Body of pancreas (tissue), 4 donors: ENCODE results near the gene HNRNPLL. TPM values are rescaled to one million over a fixed set of nuclear protein-coding genes. Genes with fewer than 3 reads are reported as not detected.
"Not testable (repeated sequence)": the region's sequence is repeated elsewhere in the genome, so short reads cannot be mapped to it uniquely, and the experiment has no call there.

Experiments
- ATAC-seq: fragments of 150-250 bp; one replicate; pipeline ENCODE4 v1.9.1; 2016
- DNase-seq, 4 donors: peaks; one replicate each; pipeline ENCODE4 v3.0.0-alpha.2; 2019
- H3K27ac ChIP-seq, 4 donors: fragments of 200-600 bp; sonication (generic); 1 replicate in 3 of 4; 2 replicates in 1 of 4; pipeline versions ENCODE4 v1.5.1 to v1.6.1; 2016 to 2019; ENCODE audit warnings: mild to moderate bottlenecking in 1 of 4, mixed read lengths in 1 of 4, moderate library complexity in 1 of 4
- H3K27me3 ChIP-seq, 2 donors: fragments of 200-600 bp; sonication (generic); one replicate each; pipeline ENCODE4 v1.6.0; 2016; ENCODE audit warnings: mild to moderate bottlenecking in 1 of 2
- H3K36me3 ChIP-seq, 2 donors: fragments of 200-600 bp; sonication (generic); replicated peaks in 1 of 2; 2 replicates each; pipeline ENCODE4 v1.5.1; 2016; ENCODE audit warnings: low read depth in 2 of 2; ENCODE audit not compliant: insufficient read depth in 1 of 2
- H3K4me1 ChIP-seq: fragments of 200-600 bp; sonication (generic); one replicate; pipeline ENCODE4 v1.6.0; 2016
- H3K4me3 ChIP-seq, 2 donors: fragments of 200-600 bp; sonication (generic); 1 replicate in 1 of 2; 2 replicates in 1 of 2; pipeline ENCODE4 v1.5.1; 2016 to 2019
- H3K9me3 ChIP-seq, 3 donors: fragments of 200-600 bp; sonication (generic); 1 replicate in 2 of 3; 2 replicates in 1 of 3; pipeline ENCODE4 v1.5.1; 2016
- POLR2A ChIP-seq, 3 donors: fragments of 450-650 bp; IDR thresholded peaks; one replicate each; pipeline ENCODE4 v1.6.1; 2016; ENCODE audit warnings: antibody characterized with exemption in 3 of 3, mild to moderate bottlenecking in 2 of 3
- WGBS, 2 donors: methylation state at CpG; one replicate each; pipeline ENCODE4 v1.1.5; 2017; 5-methylcytosine and 5-hydroxymethylcytosine counted together
- intact Hi-C: fragments of 100-400 bp; cut with DNase I; formaldehyde crosslinking; loops from one replicate; pipeline ENCODE4 v1.15.1; 2023
- total RNA-seq, 2 donors: library from RNA; depleted of rRNA; stranded (reverse); fragments of >200 nt; gene quantifications; one replicate each; pipeline ENCODE4 v1.1.0, GENCODE V29; 2016
- TF ChIP-seq, protein P1 (sequence below), 7 experiments: fragments of 450-650 bp in 4 of 7; fragments of 200-600 bp in 3 of 7; sonication (generic) in 3 of 7; IDR thresholded peaks; one replicate each; pipeline ENCODE4 v1.5.1; 2016 to 2019; ENCODE audit warnings: antibody characterized with exemption in 7 of 7

Gene HNRNPLL
- total RNA-seq, 2 donors from 2014 or later, result 21.8 to 22.4 TPM

DNA sequence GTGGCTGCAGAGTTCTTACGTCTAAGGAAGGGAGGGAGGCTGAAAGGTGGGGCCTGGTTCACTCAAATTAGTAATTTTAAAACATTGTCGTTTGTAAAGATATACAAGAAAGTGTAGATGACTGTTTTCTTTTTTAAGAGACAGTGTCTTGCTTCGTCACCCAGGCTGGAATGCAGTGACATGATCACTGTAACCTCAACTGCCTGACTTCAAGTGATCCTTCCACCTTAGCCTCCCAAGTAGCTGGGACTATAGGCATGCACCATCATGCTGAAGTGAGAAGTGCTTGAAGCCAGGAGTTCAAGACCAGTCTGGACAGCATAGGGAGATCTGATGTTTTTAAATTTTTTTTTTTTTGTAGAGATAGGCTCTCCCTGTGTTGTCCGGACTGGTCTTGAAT, 52.9 kb downstream of the HNRNPLL start:
- Histone ChIP-seq H3K27ac (no peak overlapping the region), H3K9me3 (no peaks in the 10 kb centered on the region), H3K27me3 (no peaks in the 10 kb centered on the region), H3K4me3 (no peak overlapping the region), H3K36me3 (no peaks in the 10 kb centered on the region), H3K4me1 (no peaks in the 10 kb centered on the region)
- DNase-seq, result no peak
- TF ChIP-seq, protein P1, sequence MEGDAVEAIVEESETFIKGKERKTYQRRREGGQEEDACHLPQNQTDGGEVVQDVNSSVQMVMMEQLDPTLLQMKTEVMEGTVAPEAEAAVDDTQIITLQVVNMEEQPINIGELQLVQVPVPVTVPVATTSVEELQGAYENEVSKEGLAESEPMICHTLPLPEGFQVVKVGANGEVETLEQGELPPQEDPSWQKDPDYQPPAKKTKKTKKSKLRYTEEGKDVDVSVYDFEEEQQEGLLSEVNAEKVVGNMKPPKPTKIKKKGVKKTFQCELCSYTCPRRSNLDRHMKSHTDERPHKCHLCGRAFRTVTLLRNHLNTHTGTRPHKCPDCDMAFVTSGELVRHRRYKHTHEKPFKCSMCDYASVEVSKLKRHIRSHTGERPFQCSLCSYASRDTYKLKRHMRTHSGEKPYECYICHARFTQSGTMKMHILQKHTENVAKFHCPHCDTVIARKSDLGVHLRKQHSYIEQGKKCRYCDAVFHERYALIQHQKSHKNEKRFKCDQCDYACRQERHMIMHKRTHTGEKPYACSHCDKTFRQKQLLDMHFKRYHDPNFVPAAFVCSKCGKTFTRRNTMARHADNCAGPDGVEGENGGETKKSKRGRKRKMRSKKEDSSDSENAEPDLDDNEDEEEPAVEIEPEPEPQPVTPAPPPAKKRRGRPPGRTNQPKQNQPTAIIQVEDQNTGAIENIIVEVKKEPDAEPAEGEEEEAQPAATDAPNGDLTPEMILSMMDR (IDR thresholded peaks at IDR 0.05), result no peak
- no peak for ATAC-seq
- intact Hi-C loops, result no loop called here
- 75 to 82% methylated on average over 4 of the region's 4 CpGs for WGBS, 2 donors

DNA sequence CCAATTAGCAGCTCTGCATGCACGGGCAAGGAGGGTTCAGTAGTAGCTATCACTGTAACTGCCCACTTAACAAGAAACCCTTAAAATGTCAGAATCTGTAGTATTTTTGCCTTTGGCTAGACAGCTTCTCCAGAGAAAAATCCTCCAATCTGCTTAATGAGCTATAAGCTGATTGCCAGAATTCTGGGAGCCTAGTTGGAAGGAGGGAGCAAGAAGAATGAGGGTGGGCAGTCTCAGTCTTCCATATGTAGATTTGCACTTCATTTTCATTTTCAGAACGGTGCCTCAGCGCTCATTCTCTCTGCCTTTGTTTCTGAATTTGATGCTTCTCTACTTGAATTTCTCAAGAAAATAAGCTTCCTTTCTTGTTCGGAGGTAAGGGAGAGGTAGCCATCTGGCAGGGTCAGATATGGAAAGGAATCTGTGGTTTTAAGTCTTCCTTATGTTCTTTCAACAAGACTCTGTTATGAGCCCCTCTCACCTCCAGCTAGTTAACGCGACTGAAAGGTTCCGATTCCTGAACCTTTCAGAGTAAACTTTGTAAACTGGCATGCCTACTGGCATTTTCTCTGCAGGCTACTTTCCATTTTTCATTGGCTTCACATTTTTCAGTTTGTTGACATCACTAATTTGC, 53.5 kb downstream of the HNRNPLL start:
- Histone ChIP-seq H3K27me3 (no peaks in the 10 kb centered on the region), H3K9me3 (no peaks in the 10 kb centered on the region), H3K4me1 (no peaks in the 10 kb centered on the region), H3K27ac (no peak overlapping the region), H3K4me3 (no peak overlapping the region), H3K36me3 (no peaks in the 10 kb centered on the region)
- intact Hi-C loops, result no loop called here
- ATAC-seq (no peak), DNase-seq (no peak)
- WGBS, 2 donors, result 73 to 80% methylated on average over 7 of the region's 7 CpGs
- TF ChIP-seq POLR2A (IDR thresholded peaks at IDR 0.05), result no peak
- TF ChIP-seq, protein P1 (IDR thresholded peaks at IDR 0.05), result no peak

DNA sequence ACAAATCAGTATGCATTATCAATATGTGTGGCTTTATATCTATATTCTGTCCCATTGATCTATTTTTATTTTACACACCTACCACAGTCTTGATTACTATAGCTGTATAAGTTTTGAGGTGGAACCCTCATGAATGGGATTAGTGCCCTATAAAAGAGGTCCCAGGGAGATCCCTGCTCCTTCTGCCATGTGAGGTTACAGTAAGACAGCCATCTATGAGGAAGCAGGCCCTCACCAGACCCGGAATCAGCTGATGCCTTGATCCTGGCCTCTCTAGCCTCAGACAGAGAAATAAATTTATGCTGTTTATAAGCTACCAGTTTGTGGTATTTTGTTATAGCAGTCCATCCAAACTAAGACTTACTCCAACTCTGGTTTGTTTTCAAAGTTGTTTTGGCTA, 54.9 kb downstream of the HNRNPLL start:
- Histone ChIP-seq H3K4me3 (no peak overlapping the region), H3K36me3 (no peaks in the 10 kb centered on the region), H3K9me3 (no peaks in the 10 kb centered on the region), H3K4me1 (no peaks in the 10 kb centered on the region), H3K27me3 (no peaks in the 10 kb centered on the region), H3K27ac (no peak overlapping the region)
- intact Hi-C loops, result no loop called here
- WGBS, 2 donors, result 86 to 100% methylated on average over 1 of the region's 1 CpG
- DNase-seq (no peak), ATAC-seq (no peak)
- no peak for TF ChIP-seq POLR2A (IDR thresholded peaks at IDR 0.05)
- TF ChIP-seq, protein P1 (IDR thresholded peaks at IDR 0.05), result no peak

DNA sequence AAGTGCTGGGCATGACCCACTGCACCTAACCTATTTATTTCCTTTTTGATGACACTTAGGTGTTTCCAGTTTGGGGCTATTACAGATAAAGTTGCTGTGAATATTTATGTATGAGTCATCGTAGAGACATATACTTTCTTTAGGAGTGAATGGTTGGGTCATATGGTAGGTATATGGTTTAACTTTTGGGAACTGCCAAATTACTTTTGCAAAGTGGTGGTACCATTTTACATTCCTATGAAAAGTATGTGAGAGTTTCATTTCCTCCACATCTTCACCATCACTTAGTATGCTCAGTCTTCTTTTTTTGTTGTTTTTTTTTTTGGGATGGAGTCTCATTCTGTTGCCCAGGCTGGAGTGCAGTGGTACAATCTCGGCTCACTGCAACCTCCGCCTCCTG, 56.1 kb downstream of the HNRNPLL start:
- Histone ChIP-seq H3K9me3 (no peaks in the 10 kb centered on the region), H3K36me3 (no peaks in the 10 kb centered on the region), H3K4me1 (no peaks in the 10 kb centered on the region), H3K27ac (no peak overlapping the region), H3K4me3 (no peak overlapping the region), H3K27me3 (no peaks in the 10 kb centered on the region)
- TF ChIP-seq, protein P1 (IDR thresholded peaks at IDR 0.05), result no peak
- TF ChIP-seq POLR2A (IDR thresholded peaks at IDR 0.05), result no peak
- 87 to 89% methylated on average over 3 of the region's 3 CpGs for WGBS, 2 donors
- DNase-seq, result no peak
- intact Hi-C loops, result no loop called here
- no peak for ATAC-seq

DNA sequence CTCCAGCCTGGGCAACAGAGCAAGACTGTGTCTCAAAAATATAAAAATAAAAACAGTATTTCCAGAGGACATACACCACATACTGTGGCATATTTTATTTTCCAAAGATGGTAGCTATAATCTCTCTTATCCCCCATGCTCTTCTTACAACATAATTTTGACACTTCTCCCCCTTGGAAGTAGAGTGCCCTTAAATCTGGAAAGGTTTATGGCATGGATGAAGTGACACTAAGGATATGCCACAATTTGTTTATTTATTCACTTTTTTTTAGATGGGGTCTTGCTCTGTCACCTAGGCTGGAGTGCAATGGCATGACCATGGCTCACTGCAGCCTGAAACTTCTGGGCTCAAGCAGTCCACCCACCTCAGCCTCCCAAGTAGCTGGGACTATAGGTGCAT, 56.7 kb downstream of the HNRNPLL start:
- no peaks in the 10 kb centered on the region for H3K27me3 ChIP-seq
- DNase-seq (no peak), ATAC-seq (no peak)
- no peaks in the 10 kb centered on the region for H3K36me3 ChIP-seq
- H3K9me3 ChIP-seq, result no peaks in the 10 kb centered on the region
- no peak overlapping the region for H3K4me3 ChIP-seq
- TF ChIP-seq, protein P1 (IDR thresholded peaks at IDR 0.05), result no peak
- TF ChIP-seq POLR2A (IDR thresholded peaks at IDR 0.05), result no peak
- H3K27ac ChIP-seq, result no peak overlapping the region
- H3K4me1 ChIP-seq, result no peaks in the 10 kb centered on the region
- intact Hi-C loops, result no loop called here

DNA sequence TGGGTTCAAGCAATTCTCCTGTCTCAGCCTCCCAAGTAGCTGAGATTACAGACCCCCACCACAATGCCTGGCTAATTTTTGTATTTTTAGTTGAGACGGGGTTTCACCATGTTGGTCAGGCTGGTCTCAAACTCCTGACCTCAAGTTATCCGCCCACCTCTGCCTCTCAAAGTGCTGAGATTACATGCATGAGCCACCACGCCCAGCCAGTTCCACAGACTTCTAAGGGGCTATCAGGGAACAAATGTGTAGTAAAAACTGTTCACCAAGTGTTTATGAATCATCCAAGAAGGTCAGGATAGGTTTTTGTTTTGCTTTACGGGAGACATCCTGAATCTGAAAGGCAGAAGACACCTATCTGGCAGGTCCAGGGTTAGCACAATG, 60.5 kb downstream of the HNRNPLL start:
- H3K27me3 ChIP-seq, H3K9me3 ChIP-seq, H3K36me3 ChIP-seq, DNase-seq, H3K4me3 ChIP-seq, intact Hi-C loops, H3K4me1 ChIP-seq, ATAC-seq, H3K27ac ChIP-seq: not testable (repeated sequence)
- WGBS, 2 donors, result 83 to 90% methylated on average over 4 of the region's 4 CpGs
